Sigmoid colon (tissue), 7 donors: ENCODE data around the gene TIMM21. TPM values are rescaled to one million over a fixed set of nuclear protein-coding genes. Genes with fewer than 3 reads are reported as not detected.

Experiments
- DNase-seq: peaks from one replicate; pipeline ENCODE4 v3.0.0-alpha.2; 2019
- H3K27ac ChIP-seq, 4 donors: fragments of 200-600 bp; sonication (generic); one replicate each; pipeline ENCODE4 v1.5.1; 2016 to 2019; ENCODE audit warnings: mild to moderate bottlenecking in 1 of 4
- H3K27me3 ChIP-seq, 3 donors: fragments of 200-600 bp; sonication (generic); one replicate each; pipeline ENCODE4 v1.5.1; 2019; ENCODE audit warnings: mild to moderate bottlenecking in 1 of 3
- H3K36me3 ChIP-seq, 4 donors: fragments of 200-600 bp; sonication (generic); one replicate each; pipeline ENCODE4 v1.5.1; 2016 to 2019
- H3K4me1 ChIP-seq, 4 donors: fragments of 200-600 bp; sonication (generic); one replicate each; pipeline ENCODE4 v1.5.1; 2017 to 2019
- H3K4me3 ChIP-seq, 4 donors: fragments of 200-600 bp; sonication (generic); one replicate each; pipeline ENCODE4 v1.5.1; 2017 to 2019; ENCODE audit warnings: mild to moderate bottlenecking in 2 of 4, moderate library complexity in 1 of 4
- H3K9me3 ChIP-seq, 4 donors: fragments of 200-600 bp in 3 of 4; sonication (generic) in 3 of 4; one replicate each; pipeline versions ENCODE4 v1.5.1 to v1.6.1; 2013 to 2019
- CTCF ChIP-seq, 4 experiments: fragments of 450-650 bp in 3 of 4; fragments of 200-600 bp in 1 of 4; IDR thresholded peaks; one replicate each; pipeline ENCODE4 v1.5.1; 2016 to 2019; ENCODE audit warnings: antibody characterized with exemption in 4 of 4, mild to moderate bottlenecking in 3 of 4, moderate library complexity in 2 of 4
- EP300 ChIP-seq, 4 donors: sonication (generic); formaldehyde crosslinking; IDR thresholded peaks; one replicate each; pipeline ENCODE4 v1.6.1; 2017; ENCODE audit warnings: antibody characterized with exemption in 4 of 4
- POLR2A ChIP-seq, 2 donors: fragments of 450-650 bp; IDR thresholded peaks; one replicate each; pipeline ENCODE4 v1.6.1; 2016; ENCODE audit warnings: antibody characterized with exemption in 2 of 2, mild to moderate bottlenecking in 2 of 2, moderate library complexity in 2 of 2
- POLR2AphosphoS5 ChIP-seq, 4 donors: sonication (generic); formaldehyde crosslinking; IDR thresholded peaks; one replicate each; pipeline ENCODE4 v1.6.1; 2017; ENCODE audit warnings: antibody characterized with exemption in 4 of 4
- WGBS, 2 donors: extraction: QIAGEN DNeasy Blood & Tissue Kit; methylation state at CpG; one replicate each; pipeline ENCODE4 v1.1.7; 2013; 5-methylcytosine and 5-hydroxymethylcytosine counted together
- intact Hi-C: fragments of 100-400 bp; cut with DNase I; formaldehyde crosslinking; loops from one replicate; pipeline ENCODE4 v1.15.1; 2023
- polyA plus RNA-seq, 3 donors: library from polyadenylated mRNA; stranded (reverse); fragments of 200-250 nt; gene quantifications; one replicate each; pipeline ENCODE4 v1.2.3, GENCODE V29; 2013
- total RNA-seq, 4 donors: library from RNA; depleted of rRNA; stranded (reverse); fragments of >200 nt; gene quantifications; one replicate each; pipeline ENCODE4 v1.1.0, GENCODE V29; 2016
- donor health status: healthy with polysubstance abuse.
- donor health status: Bipolar disorder and iron deficiency.
- donor health status: healthy.

The TIMM21 gene
- total and polyA plus RNA-seq, 7 donors = 9.0 to 65.3 (median 42.4) TPM

DNA sequence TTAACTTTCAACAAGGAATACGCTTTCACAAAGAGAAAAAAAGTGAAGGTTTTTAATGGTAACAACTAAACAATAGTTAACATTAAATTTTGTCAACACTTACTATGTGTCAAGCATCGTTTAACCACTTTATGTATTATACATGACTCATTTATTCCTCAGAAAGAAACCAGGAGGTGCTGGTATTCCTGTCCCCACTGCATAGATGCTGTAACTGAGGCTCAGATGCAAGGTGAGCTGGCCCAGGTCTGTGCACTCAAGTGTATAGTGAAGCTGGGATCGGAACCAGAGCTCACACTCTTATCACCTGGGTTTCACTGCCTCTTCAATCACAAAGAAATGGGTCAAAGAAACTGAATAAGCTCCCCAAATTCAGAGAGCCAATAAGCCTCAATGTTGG lies 17.2 kb upstream of the TIMM21 start:
- H3K27ac ChIP-seq = no peak overlapping the region
- 86 to 88% methylated on average over 3 of the region's 3 CpGs for WGBS, 2 donors
- TF ChIP-seq CTCF (IDR thresholded peaks at IDR 0.05) (no peak), EP300 (IDR thresholded peaks at IDR 0.05) (no peak), POLR2A (IDR thresholded peaks at IDR 0.05) (no peak), POLR2AphosphoS5 (IDR thresholded peaks at IDR 0.05) (no peak)
- peaks cover 0 to 20% (median 2%) of the 10 kb centered on the region in 4 donors for H3K4me1 ChIP-seq
- H3K9me3 ChIP-seq = no peaks in the 10 kb centered on the region
- no peak overlapping the region for H3K4me3 ChIP-seq
- intact Hi-C loops = no loop called here
- H3K27me3 ChIP-seq = no peaks in the 10 kb centered on the region
- DNase-seq = no peak
- H3K36me3 ChIP-seq = no peaks in the 10 kb centered on the region

- Histone ChIP-seq H3K36me3 (no peaks in the 10 kb centered on the region), H3K9me3 (no peaks in the 10 kb centered on the region), H3K27ac (no peak overlapping the region), H3K4me3 (no peak overlapping the region), H3K4me1 (peaks cover 0 to 14% (median 2%) of the 10 kb centered on the region in 4 donors), H3K27me3 (no peaks in the 10 kb centered on the region)
- TF ChIP-seq EP300 (IDR thresholded peaks at IDR 0.05) (no peak), POLR2AphosphoS5 (IDR thresholded peaks at IDR 0.05) (no peak), CTCF (IDR thresholded peaks at IDR 0.05) (no peak), POLR2A (IDR thresholded peaks at IDR 0.05) (no peak)
- intact Hi-C loops = no loop called here
- no peak for DNase-seq
- 68 to 69% methylated on average over 3 of the region's 3 CpGs for WGBS, 2 donors
Measured at GRCh38 chr18:74132201-74132600, 16.1 kb upstream of the TIMM21 start.

DNA sequence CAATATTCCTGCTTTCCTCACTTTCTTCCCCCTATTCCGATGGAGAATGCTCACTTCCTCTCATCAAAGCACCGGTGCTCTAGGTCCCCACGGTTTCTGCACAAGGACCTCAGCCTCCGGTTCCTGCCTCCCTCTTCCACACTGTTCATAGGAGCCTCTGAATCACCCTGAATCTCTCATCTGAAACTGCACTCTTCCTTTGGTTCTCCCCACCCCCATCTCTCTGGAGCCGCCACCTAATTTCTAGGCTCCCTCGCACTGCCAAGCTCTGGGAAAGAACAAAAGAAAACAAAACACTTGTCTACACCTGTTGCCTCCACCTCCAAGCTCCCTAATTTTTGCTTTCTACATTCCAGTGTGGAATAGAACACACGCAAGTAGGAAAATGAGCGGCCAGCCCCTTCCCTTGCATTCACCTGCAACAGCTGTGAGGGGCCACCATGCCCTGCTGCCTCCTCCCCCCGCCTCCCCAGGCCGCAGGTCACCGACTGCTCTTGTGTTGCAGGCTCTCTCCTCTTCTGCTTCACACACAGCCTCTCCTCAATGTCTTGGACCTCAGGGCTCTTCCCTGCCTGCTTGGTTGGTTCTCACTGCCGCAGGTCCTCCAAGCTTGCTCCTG lies 10.3 kb upstream of the TIMM21 start:
- intact Hi-C loops = no loop called here
- TF ChIP-seq POLR2AphosphoS5 (IDR thresholded peaks at IDR 0.05) = no peak
- TF ChIP-seq CTCF (IDR thresholded peaks at IDR 0.05) = no peak
- no peak for TF ChIP-seq EP300 (IDR thresholded peaks at IDR 0.05)
- no peak for TF ChIP-seq POLR2A (IDR thresholded peaks at IDR 0.05)
- H3K36me3 ChIP-seq = no peaks in the 10 kb centered on the region
- DNase-seq = no peak
- H3K9me3 ChIP-seq = no peaks in the 10 kb centered on the region
- no peak overlapping the region for H3K27ac ChIP-seq
- no peak overlapping the region for H3K4me3 ChIP-seq
- WGBS, 2 donors = 89 to 91% methylated on average over 12 of the region's 12 CpGs
- H3K27me3 ChIP-seq = no peaks in the 10 kb centered on the region
- H3K4me1 ChIP-seq = no peaks in the 10 kb centered on the region

DNA sequence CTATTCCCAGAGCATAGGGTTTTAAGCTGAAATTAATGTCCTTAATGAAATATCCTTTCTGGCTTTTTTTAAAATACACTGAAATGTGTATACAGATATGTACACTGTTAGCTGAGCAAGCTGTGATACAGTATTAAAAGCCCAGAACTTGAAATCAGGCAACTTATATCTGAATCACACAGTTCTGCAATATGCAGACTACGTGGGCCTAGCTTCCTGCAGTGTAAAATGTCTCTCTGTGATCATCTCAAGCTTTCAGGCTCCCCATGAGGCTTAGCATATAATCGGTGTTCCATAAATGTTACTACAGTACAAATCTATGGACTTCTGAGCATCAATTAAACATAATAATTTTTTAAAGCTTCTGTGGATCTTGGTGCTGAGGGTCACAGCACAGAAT lies 8.9 kb upstream of the TIMM21 start:
- no peaks in the 10 kb centered on the region for H3K9me3 ChIP-seq
- H3K27me3 ChIP-seq = no peaks in the 10 kb centered on the region
- intact Hi-C loops = no loop called here
- H3K27ac ChIP-seq = no peak overlapping the region
- WGBS, 2 donors = 81 to 83% methylated on average over 2 of the region's 2 CpGs
- H3K4me3 ChIP-seq = no peak overlapping the region
- no peak for DNase-seq
- no peak for TF ChIP-seq EP300 (IDR thresholded peaks at IDR 0.05)
- no peak for TF ChIP-seq POLR2A (IDR thresholded peaks at IDR 0.05)
- no peaks in the 10 kb centered on the region for H3K4me1 ChIP-seq
- no peaks in the 10 kb centered on the region for H3K36me3 ChIP-seq

GRCh38 chr18:74139888-74140287 lies 8.4 kb upstream of the TIMM21 start:
- H3K27me3 ChIP-seq = no peaks in the 10 kb centered on the region
- 66 to 71% methylated on average over 3 of the region's 3 CpGs for WGBS, 2 donors
- intact Hi-C loops = no loop called here
- H3K9me3 ChIP-seq = no peaks in the 10 kb centered on the region
- no peak overlapping the region for H3K4me3 ChIP-seq
- no peak for DNase-seq
- H3K4me1 ChIP-seq = no peaks in the 10 kb centered on the region
- no peaks in the 10 kb centered on the region for H3K36me3 ChIP-seq
- H3K27ac ChIP-seq = no peak overlapping the region
- TF ChIP-seq POLR2AphosphoS5 (IDR thresholded peaks at IDR 0.05) = no peak
- TF ChIP-seq EP300 (IDR thresholded peaks at IDR 0.05) = no peak
- TF ChIP-seq CTCF (IDR thresholded peaks at IDR 0.05) = no peak
- no peak for TF ChIP-seq POLR2A (IDR thresholded peaks at IDR 0.05)
